GM12865 (cell line): ENCODE measurements around the gene CFAP161.
A peak's percentile ranks its signal among the peaks of the same experiment; 100 is the strongest.
"Not testable (repeated sequence)": the region's sequence is repeated elsewhere in the genome, so short reads cannot be mapped to it uniquely, and the experiment has no call there.

ENCODE experiments used
- DNase-seq: peaks from one replicate; pipeline ENCODE4 v3.0.0; 2010; ENCODE audit warnings: low read depth
- H3K4me3 ChIP-seq: 2 replicates; pipeline ENCODE4 v1.5.1; 2011; ENCODE audit warnings: mild to moderate bottlenecking, low read depth, low read length, control low read depth
- TF ChIP-seq, protein P1 (sequence below): IDR thresholded peaks from 2 replicates; pipeline ENCODE4 v1.5.1; 2011; ENCODE audit warnings: low read length, control low read depth, low read depth, inconsistent platforms; ENCODE audit not compliant: insufficient read depth; ENCODE audit errors: missing control alignments

The CFAP161 gene

DNA sequence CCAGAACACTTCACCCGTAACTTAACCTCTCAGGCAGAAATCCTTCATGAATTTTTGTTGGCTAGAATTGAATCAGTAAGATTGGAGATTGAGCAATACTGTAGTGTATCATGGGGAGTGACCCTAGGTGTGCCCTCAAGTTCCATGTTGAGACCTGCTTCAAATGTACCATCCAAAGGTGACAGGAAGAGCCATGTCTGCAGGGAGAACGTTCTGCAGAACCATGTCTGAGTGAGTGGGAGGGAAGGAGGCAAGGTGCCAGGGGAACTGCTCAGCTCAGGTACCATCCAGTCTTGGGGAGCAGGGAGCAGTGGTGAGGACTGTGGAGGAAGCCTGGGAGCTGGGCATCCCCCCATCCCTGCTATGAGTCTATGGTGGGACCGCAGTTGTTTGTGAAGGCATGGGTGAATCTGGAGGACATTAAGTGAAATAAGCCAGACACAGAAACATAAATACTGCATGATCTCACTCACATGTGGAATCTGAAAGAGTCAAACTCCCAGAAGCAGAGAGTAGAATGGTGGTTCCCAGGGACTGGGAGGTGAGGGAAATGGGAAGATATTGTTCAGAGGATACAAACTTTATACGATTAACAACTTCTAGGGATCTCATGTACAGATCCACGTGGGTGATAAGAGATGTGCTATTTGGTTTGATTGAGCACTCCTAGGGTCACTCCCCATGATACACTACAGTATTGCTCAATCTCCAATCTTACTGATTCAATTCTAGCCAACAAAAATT lies 23.3 kb downstream of the CFAP161 start:
- DNase-seq, result no peak
- TF ChIP-seq, protein P1, sequence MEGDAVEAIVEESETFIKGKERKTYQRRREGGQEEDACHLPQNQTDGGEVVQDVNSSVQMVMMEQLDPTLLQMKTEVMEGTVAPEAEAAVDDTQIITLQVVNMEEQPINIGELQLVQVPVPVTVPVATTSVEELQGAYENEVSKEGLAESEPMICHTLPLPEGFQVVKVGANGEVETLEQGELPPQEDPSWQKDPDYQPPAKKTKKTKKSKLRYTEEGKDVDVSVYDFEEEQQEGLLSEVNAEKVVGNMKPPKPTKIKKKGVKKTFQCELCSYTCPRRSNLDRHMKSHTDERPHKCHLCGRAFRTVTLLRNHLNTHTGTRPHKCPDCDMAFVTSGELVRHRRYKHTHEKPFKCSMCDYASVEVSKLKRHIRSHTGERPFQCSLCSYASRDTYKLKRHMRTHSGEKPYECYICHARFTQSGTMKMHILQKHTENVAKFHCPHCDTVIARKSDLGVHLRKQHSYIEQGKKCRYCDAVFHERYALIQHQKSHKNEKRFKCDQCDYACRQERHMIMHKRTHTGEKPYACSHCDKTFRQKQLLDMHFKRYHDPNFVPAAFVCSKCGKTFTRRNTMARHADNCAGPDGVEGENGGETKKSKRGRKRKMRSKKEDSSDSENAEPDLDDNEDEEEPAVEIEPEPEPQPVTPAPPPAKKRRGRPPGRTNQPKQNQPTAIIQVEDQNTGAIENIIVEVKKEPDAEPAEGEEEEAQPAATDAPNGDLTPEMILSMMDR, result no peak
- H3K4me3 ChIP-seq, result no peak overlapping the region

DNA sequence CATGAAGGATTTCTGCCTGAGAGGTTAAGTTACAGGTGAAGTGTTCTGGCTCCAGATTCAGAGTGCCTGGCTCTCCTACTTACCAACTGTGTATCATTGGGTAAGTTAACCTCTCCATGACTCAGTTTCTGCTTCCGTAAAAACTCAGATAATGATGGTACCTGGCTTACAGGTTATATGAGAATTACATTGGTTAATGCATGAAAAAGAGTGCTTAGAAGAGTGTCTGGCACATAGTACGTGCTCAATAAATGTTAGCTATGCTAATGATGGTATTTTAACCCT lies 23.8 kb downstream of the CFAP161 start:
- no peak for DNase-seq
- TF ChIP-seq, protein P1, result no peak
- H3K4me3 ChIP-seq, result no peak overlapping the region

DNA sequence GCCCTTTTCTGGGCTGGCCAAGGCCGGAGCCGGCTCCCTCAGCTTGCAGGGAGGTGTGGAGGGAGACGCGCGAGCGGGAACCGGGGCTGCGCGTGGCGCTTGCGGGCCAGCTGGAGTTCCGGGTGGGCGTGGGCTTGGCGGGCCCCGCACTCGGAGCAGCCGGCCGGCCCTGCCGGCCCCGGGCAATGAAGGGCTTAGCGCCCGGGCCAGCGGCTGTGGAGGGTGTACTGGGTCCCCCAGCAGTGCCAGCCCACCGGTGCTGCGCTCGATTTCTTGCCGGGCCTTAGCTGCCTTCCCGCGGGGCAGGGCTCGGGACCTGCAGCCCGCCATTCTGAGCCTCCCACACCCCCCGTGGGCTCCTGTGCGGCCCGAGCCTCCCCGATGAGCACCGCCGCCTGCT lies 24.5 kb downstream of the CFAP161 start:
- DNase-seq, H3K4me3 ChIP-seq: not testable (repeated sequence)

DNA sequence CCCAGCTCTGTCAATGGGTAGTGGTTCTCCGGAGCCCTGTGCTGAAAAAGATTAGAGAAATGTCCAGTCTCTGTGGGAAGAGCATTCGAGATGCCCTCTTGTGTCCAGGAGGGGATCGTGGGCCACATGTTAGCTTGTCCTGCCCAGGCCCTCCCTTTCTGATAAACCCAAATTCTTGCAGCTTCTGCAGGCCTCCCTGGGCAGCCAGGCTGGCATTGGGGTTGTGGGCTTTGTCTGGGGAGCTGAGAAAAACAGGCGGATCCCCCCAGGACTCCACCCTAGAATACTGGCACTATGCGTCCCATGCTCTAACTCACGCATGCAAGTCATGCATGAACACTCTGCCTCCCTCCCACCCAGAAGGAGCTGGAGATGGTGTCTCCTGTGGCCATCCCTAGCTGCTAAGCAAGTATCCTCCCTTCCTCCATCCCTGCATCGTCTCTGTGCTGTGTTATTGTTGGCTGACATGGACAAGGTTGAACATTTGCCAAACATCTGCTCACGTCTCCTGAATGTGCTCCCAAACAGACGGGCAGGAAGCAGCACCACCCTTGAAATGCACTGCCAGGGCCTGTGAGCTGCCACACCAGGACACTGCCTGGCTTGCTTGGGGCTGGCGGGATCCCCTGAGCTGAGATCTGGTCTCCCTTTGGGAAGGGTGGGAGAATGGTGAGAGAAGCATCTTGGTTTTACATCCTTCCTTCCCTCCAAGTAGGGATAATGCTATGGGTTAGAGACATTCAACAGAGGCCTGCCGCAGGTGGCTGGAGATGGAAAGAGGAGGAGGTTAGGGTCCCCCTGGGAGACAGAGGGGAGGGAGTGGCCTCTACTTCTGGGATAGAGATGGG lies 26.5 kb downstream of the CFAP161 start:
- no peak overlapping the region for H3K4me3 ChIP-seq
- no peak for DNase-seq
- TF ChIP-seq, protein P1, result no peak

DNA sequence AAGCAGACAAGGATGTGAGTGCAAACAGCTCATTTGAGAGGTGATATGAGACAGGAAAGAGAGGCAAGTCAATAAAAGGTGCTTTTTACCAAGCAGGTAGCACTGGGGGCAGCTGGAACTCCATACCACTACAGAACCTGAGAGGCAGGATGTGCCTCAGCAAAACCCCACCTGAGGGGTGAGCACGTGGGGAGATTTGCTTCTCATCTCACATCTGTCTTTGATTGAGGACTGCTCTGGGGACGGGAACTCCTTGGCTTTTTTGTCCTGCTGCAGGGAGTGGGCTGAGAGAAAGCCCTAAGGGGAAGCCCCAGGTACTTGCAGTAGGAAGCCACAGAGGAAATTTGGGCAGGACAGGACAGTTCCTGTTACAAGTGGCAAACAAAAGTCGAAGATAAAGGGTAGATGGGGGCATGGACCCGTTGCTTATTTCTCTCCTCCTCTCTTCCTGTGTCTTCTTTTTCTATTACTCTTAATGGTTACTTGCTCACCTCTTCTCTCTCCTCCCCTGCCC lies 27.1 kb downstream of the CFAP161 start:
- TF ChIP-seq, protein P1, result no peak
- DNase-seq, result peak; percentile 38
- no peak overlapping the region for H3K4me3 ChIP-seq

DNA sequence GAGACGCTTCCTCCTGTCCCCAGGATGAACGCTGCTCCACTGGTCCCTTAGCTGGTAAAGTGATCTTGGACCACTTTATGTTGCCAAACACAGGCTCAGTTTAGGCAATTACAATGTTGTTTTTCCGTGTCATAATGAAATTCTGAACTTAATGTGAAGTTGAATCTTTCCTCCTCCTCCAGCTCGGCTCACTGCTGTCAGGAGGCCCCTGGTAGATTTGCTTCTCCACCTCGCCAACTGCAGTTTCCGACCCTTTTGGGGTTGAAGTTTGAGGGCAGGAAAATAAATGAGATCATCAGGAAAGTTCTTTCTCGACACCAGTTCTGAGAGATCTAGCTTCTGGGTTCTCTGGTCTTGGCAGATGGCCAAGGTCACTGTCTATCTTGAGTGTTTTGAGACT lies 27.8 kb downstream of the CFAP161 start:
- DNase-seq, result peak; percentile 37
- no peak overlapping the region for H3K4me3 ChIP-seq
- TF ChIP-seq, protein P1, result no peak

DNA sequence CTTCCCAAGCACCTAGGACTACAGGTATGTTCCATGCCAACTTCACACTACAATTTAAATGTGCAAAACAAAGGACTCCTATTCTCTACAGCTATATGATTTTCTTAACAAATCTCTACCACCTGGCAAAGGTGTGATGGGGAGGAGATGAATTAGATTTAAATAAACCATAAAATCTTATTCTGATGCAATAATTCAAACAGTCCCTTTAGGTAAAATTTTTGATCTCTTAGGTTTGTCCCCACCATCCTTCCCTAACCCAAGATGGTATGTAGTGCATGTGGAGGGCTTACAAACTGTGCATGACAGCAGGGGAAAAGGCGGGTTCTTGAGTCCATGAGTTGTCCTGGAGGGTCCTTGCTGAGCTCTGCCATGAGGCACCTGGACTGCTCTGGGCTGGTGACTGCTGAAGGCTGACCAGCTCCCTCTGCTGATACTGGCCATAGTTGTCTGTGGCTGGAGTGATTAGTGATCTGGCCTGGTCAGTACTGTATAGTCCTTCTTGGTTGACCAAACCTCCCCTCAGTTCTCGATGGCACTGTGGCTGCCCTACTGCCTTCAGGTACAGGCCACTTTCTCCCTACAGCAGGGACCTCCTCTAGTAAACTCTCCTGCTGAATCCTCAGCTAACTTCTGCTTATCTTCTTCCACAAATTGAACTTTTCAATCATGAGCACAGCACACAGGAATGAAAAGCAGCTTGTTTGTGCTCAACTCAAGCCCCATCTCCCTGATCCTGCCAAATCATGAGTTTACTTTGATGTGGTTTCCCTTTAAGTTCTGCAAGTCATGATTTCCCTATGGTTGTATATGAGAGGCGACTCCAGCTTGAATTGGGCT lies 30.1 kb downstream of the CFAP161 start:
- TF ChIP-seq, protein P1, result no peak
- no peak for DNase-seq

More for the DNA sequence above, 30.1 kb downstream of the CFAP161 start:
- H3K4me3 ChIP-seq, result no peak overlapping the region
